Panc1 (cell line): ENCODE data around the gene CYB5RL. TPM values are rescaled to one million over a fixed set of nuclear protein-coding genes. Genes with fewer than 3 reads are reported as not detected.

Experiments
- ATAC-seq: fragments of 200-7000 bp; cut with Tn5 transposase; 2 replicates; pipeline ENCODE4 v1.9.1; 2020; ENCODE audit warnings: mild to moderate bottlenecking, moderate library complexity
- BruUV-seq: library from RNA; stranded (reverse); fragments of 400-500 nt; replicated peaks from 2 replicates; lab custom pipeline; 2021; lab: Mats Ljungman, UMichigan
- CTCF ChIA-PET: fragments of 300-600 bp; sonication (Branson Sonifier 250); formaldehyde crosslinking; loops from one replicate; lab custom pipeline; 2022; ENCODE audit warnings: antibody characterized with exemption; lab: Charles Lee
- POLR2A ChIA-PET: fragments of 300-600 bp; sonication (Branson Sonifier 250); formaldehyde crosslinking; loops from one replicate; lab custom pipeline; 2022; ENCODE audit warnings: antibody characterized with exemption; lab: Charles Lee
- DNase-seq: peaks from one replicate; pipeline ENCODE4 v3.0.0-alpha.2; 2010; ENCODE audit warnings: low read depth, low spot score
- H3K27ac ChIP-seq: 2 replicates; pipeline ENCODE4 v1.5.1; 2011; ENCODE audit warnings: mild to moderate bottlenecking, low read length, inconsistent platforms
- H3K27me3 ChIP-seq: fragments of 200-500 bp; sonication (Bioruptor generic); 2 replicates; pipeline ENCODE4 v1.6.0; 2014; ENCODE audit warnings: low read length, inconsistent platforms; ENCODE audit not compliant: control insufficient read depth, insufficient read depth
- H3K36me3 ChIP-seq: fragments of 200-500 bp; sonication (Bioruptor generic); 2 replicates; pipeline ENCODE4 v1.5.1; 2014; ENCODE audit warnings: inconsistent platforms, mild to moderate bottlenecking, low read length, moderate library complexity; ENCODE audit not compliant: control insufficient read depth, insufficient read depth
- H3K4me1 ChIP-seq: 2 replicates; pipeline ENCODE4 v1.5.1; 2011; ENCODE audit warnings: inconsistent platforms, mild to moderate bottlenecking, low read length, moderate library complexity; ENCODE audit not compliant: control insufficient read depth, insufficient read depth
- H3K4me3 ChIP-seq, 2 experiments: 2 replicates each; pipeline ENCODE4 v1.5.1; 2011 to 2012; ENCODE audit warnings: low read depth in 2 of 2, low read length in 2 of 2, mild to moderate bottlenecking in 2 of 2, inconsistent platforms in 1 of 2, moderate library complexity in 1 of 2
- H3K9me3 ChIP-seq: fragments of 200-500 bp; sonication (Bioruptor generic); 2 replicates; pipeline ENCODE4 v1.5.1; 2014; ENCODE audit warnings: low read depth, mild to moderate bottlenecking, inconsistent platforms, low read length, moderate library complexity; ENCODE audit not compliant: control insufficient read depth, insufficient read depth
- POLR2AphosphoS5 ChIP-seq: IDR thresholded peaks from 2 replicates; pipeline ENCODE4 v1.6.1; 2012; ENCODE audit warnings: mild to moderate bottlenecking, low read depth, low read length, moderate library complexity
- SIN3A ChIP-seq: IDR thresholded peaks from 2 replicates; pipeline ENCODE4 v1.6.1; 2012; ENCODE audit warnings: low read depth, mild to moderate bottlenecking, low read length, moderate library complexity, borderline replicate concordance; ENCODE audit not compliant: insufficient read depth
- TCF7L2 ChIP-seq: IDR thresholded peaks from 2 replicates; pipeline ENCODE4 v1.6.1; 2011; ENCODE audit warnings: mild to moderate bottlenecking, low read depth, low read length, inconsistent platforms
- in situ Hi-C: cut with HindIII; loops from 2 replicates; pipeline ENCODE4 v1.10.0; 2016; ENCODE audit warnings: low sequenced_read_pairs, low pct_unique_long_range_greater_than_20kb
- intact Hi-C: fragments of 100-400 bp; cut with micrococcal nuclease; formaldehyde crosslinking; loops from one replicate; pipeline ENCODE4 v1.10.0; 2022; ENCODE audit not compliant: unreplicated experiment
- total RNA-seq: library from RNA; stranded (reverse); gene quantifications from one replicate; pipeline ENCODE4 v1.2.1, GENCODE V29; 2021; ENCODE audit not compliant: unreplicated experiment
- TF ChIP-seq, protein P1 (sequence below), 2 experiments: IDR thresholded peaks; 2 replicates each; pipeline ENCODE4 v1.6.1; 2011 to 2012; ENCODE audit warnings: low read depth in 2 of 2, control low read depth in 1 of 2, low read length in 1 of 2, mild to moderate bottlenecking in 1 of 2, moderate library complexity in 1 of 2; ENCODE audit not compliant: insufficient read depth in 1 of 2
- TF ChIP-seq, protein P2 (sequence below): fragments of 450-650 bp; IDR thresholded peaks from 2 replicates; pipeline ENCODE4 v1.5.1; 2017; ENCODE audit warnings: mild to moderate bottlenecking

Gene CYB5RL
- total RNA-seq, 1 experiment from 2014 or later: 19.4 TPM

DNA sequence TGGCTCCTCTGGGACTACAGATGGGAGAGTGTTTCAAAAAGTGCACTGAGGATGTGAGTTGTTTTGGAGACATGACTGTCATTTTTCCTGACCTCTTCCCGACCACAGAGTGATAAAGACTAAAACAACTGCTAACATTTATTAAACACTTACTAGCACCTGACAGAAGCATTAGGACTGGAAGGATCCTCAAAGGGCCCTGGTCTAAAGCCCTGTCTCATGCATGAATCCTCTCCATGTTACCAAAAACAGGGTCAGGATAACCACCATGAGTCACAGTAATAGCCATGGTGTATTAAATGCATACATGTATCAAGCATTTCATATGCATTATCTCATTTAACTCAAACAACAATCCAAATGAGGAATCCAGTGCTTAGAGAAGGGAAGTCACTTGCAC lies 11.5 kb downstream of the CYB5RL start:
- no peaks in the 10 kb centered on the region for H3K9me3 ChIP-seq
- no peak overlapping the region for H3K4me3 ChIP-seq
- no peaks in the 10 kb centered on the region for H3K36me3 ChIP-seq
- no peaks in the 10 kb centered on the region for H3K27me3 ChIP-seq
- POLR2A ChIA-PET: no interaction called here
- CTCF ChIA-PET: no interaction called here
- in situ Hi-C loops: no loop called here
- ATAC-seq: no peak
- no TSS peak for BruUV-seq
- H3K27ac ChIP-seq: no peak overlapping the region
- no peaks in the 10 kb centered on the region for H3K4me1 ChIP-seq
- TF ChIP-seq, protein P1, sequence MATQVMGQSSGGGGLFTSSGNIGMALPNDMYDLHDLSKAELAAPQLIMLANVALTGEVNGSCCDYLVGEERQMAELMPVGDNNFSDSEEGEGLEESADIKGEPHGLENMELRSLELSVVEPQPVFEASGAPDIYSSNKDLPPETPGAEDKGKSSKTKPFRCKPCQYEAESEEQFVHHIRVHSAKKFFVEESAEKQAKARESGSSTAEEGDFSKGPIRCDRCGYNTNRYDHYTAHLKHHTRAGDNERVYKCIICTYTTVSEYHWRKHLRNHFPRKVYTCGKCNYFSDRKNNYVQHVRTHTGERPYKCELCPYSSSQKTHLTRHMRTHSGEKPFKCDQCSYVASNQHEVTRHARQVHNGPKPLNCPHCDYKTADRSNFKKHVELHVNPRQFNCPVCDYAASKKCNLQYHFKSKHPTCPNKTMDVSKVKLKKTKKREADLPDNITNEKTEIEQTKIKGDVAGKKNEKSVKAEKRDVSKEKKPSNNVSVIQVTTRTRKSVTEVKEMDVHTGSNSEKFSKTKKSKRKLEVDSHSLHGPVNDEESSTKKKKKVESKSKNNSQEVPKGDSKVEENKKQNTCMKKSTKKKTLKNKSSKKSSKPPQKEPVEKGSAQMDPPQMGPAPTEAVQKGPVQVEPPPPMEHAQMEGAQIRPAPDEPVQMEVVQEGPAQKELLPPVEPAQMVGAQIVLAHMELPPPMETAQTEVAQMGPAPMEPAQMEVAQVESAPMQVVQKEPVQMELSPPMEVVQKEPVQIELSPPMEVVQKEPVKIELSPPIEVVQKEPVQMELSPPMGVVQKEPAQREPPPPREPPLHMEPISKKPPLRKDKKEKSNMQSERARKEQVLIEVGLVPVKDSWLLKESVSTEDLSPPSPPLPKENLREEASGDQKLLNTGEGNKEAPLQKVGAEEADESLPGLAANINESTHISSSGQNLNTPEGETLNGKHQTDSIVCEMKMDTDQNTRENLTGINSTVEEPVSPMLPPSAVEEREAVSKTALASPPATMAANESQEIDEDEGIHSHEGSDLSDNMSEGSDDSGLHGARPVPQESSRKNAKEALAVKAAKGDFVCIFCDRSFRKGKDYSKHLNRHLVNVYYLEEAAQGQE (IDR thresholded peaks at IDR 0.05; ENCODE audit: insufficient read depth in 1 of 2, low read depth in 2 of 2, low read length in 1 of 2): no peak
- TF ChIP-seq, protein P2, sequence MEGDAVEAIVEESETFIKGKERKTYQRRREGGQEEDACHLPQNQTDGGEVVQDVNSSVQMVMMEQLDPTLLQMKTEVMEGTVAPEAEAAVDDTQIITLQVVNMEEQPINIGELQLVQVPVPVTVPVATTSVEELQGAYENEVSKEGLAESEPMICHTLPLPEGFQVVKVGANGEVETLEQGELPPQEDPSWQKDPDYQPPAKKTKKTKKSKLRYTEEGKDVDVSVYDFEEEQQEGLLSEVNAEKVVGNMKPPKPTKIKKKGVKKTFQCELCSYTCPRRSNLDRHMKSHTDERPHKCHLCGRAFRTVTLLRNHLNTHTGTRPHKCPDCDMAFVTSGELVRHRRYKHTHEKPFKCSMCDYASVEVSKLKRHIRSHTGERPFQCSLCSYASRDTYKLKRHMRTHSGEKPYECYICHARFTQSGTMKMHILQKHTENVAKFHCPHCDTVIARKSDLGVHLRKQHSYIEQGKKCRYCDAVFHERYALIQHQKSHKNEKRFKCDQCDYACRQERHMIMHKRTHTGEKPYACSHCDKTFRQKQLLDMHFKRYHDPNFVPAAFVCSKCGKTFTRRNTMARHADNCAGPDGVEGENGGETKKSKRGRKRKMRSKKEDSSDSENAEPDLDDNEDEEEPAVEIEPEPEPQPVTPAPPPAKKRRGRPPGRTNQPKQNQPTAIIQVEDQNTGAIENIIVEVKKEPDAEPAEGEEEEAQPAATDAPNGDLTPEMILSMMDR: no peak
- TF ChIP-seq POLR2AphosphoS5: no peak
- no peak for TF ChIP-seq TCF7L2
- TF ChIP-seq SIN3A: no peak
- no peak for DNase-seq
- intact Hi-C loops: no loop called here

DNA sequence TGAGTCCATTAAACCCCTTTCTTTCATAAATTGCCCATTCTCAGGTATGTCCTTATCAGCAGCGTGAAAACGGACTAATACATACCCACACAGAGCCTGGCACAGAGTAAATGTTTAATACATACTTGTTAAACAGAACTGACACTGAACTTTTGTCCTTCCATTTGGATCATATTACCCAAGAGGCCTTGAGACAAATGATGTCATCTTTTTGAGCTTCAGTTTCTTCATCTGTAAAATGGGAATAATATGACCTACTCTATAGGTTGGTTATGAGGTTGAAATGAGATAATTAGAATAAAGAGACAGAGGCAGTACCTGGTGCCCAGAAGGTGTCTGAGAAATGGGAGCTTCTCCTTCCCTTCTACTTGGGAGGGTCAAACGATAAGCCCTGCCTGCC lies 13.8 kb downstream of the CYB5RL start:
- Histone ChIP-seq H3K27ac (no peak overlapping the region), H3K9me3 (no peaks in the 10 kb centered on the region), H3K4me3 (no peak overlapping the region), H3K36me3 (no peaks in the 10 kb centered on the region), H3K4me1 (no peaks in the 10 kb centered on the region), H3K27me3 (no peaks in the 10 kb centered on the region)
- DNase-seq: no peak
- no TSS peak for BruUV-seq
- in situ Hi-C loops (no loop called here), intact Hi-C loops (no loop called here)
- TF ChIP-seq, protein P2: no peak
- no peak for TF ChIP-seq TCF7L2
- CTCF ChIA-PET: no interaction called here
- no peak for ATAC-seq
- POLR2A ChIA-PET: no interaction called here
